ENCODE results near the gene SLC4A3. TPM values are rescaled to one million over a fixed set of nuclear protein-coding genes. Genes with fewer than 3 reads are reported as not detected.

Gene SLC4A3
- total and polyA plus RNA-seq, 2 of the 13 experiments (the other 11 are each of a cell fraction or from before 2014, with no cell fraction given) = 0.18 to 0.95 TPM

- FAIRE-seq (no peak), ATAC-seq (no peak), DNase-seq (ENCODE audit: low spot score) (no peak)
- no peak overlapping the region for H3K4me3 ChIP-seq (replicated peaks in 1 of 3; ENCODE audit: insufficient read depth in 1 of 3, low read depth in 2 of 3, low read length in 3 of 3)
- BruUV-seq (replicated peaks) = no TSS peak
- H2AFZ ChIP-seq (ENCODE audit: low read length) = no peak overlapping the region
- WGBS (ENCODE audit: low lambda C conversion rate) = 96% methylated on average over 5 of the region's 5 CpGs
- peaks cover under 1% of the 10 kb centered on the region for H3K79me2 ChIP-seq (ENCODE audit: insufficient read depth, low read length)
- no peak overlapping the region for H3K9ac ChIP-seq (ENCODE audit: insufficient read depth, low read depth, low read length)
- H3K4me1 ChIP-seq (ENCODE audit: insufficient read depth, low read length) = peaks cover 24% of the 10 kb centered on the region
- peaks cover 20 to 38% of the 10 kb centered on the region in 2 experiments for H3K36me3 ChIP-seq (replicated peaks in 1 of 2; ENCODE audit: control insufficient read depth in 1 of 2, insufficient read depth in 2 of 2, low read length in 2 of 2)
- CTCF ChIA-PET (ENCODE audit: low intra/inter-chr PET ratio, low total read pairs) = no interaction called here
- in situ Hi-C loops (cut with HindIII; ENCODE audit: extremely low pct_ligation_motif_present, low pct_unique_long_range_greater_than_20kb) = no loop called here
- intact Hi-C loops (cut with micrococcal nuclease; ENCODE audit: unreplicated experiment) = no loop called here
- no peak overlapping the region for H3K27ac ChIP-seq (ENCODE audit: extremely low read length, insufficient read depth, low read length)
- no peaks in the 10 kb centered on the region for H3K27me3 ChIP-seq (ENCODE audit: control insufficient read depth in 1 of 2, insufficient read depth in 2 of 2, low read length in 2 of 2)
- POLR2A ChIA-PET = no interaction called here
- H4K20me1 ChIP-seq (ENCODE audit: insufficient read depth, low read length) = no peaks in the 10 kb centered on the region
- H3K4me2 ChIP-seq (ENCODE audit: low read depth, low read length) = no peak overlapping the region
- no peaks in the 10 kb centered on the region for H3K9me3 ChIP-seq (ENCODE audit: low read length)
- TF ChIP-seq HNRNPUL1 (IDR thresholded peaks at IDR 0.05; ENCODE audit: low read depth, low read length) = no peak
- TF ChIP-seq ZNF800 (CRISPR knock-in tag; IDR thresholded peaks at IDR 0.05) = no peak
- no peak for TF ChIP-seq ERF (CRISPR knock-in tag; IDR thresholded peaks at IDR 0.05)
- no peak for TF ChIP-seq RFX1 (IDR thresholded peaks at IDR 0.05)
- TF ChIP-seq ZNF564 (CRISPR knock-in tag; IDR thresholded peaks at IDR 0.05) = no peak
- no peak for TF ChIP-seq PRMT3 (CRISPR knock-in tag; IDR thresholded peaks at IDR 0.05; ENCODE audit: borderline replicate concordance, low read depth)
- TF ChIP-seq HIC2 (CRISPR knock-in tag; IDR thresholded peaks at IDR 0.05; ENCODE audit: low read depth) = no peak
- no peak for TF ChIP-seq AHDC1 (CRISPR knock-in tag; IDR thresholded peaks at IDR 0.05; ENCODE audit: borderline replicate concordance)
- TF ChIP-seq HNF4A (CRISPR knock-in tag; IDR thresholded peaks at IDR 0.05) = no peak
- TF ChIP-seq ZNF546 (CRISPR knock-in tag; conservative IDR thresholded peaks at IDR 0.05) = no peak
- TF ChIP-seq ATF1 (CRISPR knock-in tag; IDR thresholded peaks at IDR 0.05) = no peak
- no peak for TF ChIP-seq EEA1 (CRISPR knock-in tag; IDR thresholded peaks at IDR 0.05; ENCODE audit: borderline replicate concordance)
- TF ChIP-seq EZH2 (conservative IDR thresholded peaks at IDR 0.05; ENCODE audit: low read depth, low read length) = no peak
Measured at GRCh38 chr2:219603771-219604170, 23.7 kb upstream of the SLC4A3 start.
